Measurements from ENCODE around the gene RNF44.
A peak's percentile ranks its signal among the peaks of the same experiment; 100 is the strongest.
"Not testable (repeated sequence)": the region's sequence is repeated elsewhere in the genome, so short reads cannot be mapped to it uniquely, and the experiment has no call there.

RNF44 gene

GRCh38 chr5:176550937-176551336 is 13.7 kb upstream of the RNF44 start:
- DNase-seq: not testable (repeated sequence)

DNA sequence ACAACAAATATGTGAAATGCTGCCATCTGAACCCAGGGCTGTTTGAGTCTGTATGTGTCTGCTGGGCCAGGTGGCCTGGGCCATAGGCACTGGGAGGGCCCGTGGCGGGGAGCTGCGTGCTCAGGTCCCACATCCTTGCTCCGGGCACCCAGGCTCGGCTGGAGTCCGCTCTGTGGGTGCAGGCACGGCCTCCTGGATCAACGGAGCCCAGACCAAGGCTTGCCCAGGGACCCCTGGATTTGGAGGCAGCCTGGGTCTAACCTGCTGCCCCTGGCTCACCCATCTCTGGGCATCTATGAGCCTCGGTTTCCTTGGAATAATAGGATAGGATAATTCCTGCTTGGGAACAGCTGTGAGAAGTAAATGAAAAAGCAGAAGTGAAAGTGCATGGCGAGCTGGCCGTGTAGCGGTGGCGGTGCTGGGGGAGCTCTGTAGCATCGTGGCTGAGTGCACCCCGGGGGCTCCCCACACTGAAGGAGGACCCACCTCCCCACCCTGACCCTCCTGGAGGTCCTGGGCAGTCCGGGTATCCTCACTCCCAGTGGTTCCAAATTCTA is 13.2 kb upstream of the RNF44 start:
- DNase-seq: no peak

- no peak for DNase-seq
Measured at GRCh38 chr5:176549871-176550270, 12.7 kb upstream of the RNF44 start.

DNA sequence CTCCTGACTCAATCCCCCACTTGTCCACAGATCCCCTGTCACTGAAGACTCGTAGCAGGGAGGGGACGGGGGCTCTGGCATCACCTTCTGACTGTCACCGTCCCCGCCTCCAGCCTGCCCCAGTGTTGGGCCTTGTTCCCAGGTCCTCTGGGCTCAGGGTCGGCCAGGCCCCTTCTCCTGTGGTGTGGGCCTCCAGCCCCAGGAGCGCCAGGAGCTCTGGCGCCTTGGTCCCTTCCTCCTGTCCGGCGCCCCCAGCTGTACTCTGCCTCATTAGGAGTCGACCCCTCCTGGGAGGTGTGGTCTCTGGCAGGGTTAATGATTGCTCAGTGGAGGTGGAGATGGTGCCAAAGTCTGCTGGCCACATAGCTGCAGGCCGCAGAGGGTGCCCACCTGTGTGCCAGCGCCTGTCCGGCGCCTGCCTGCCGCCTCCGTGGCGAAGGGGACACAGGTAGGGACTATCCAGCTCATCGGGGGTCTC is 11.8 kb upstream of the RNF44 start, which contains the start of gene CDHR2:
CDHR2 (plus strand) TSS at position 376 of the 478 bp plus-strand sequence. CDS start 16,011 bp downstream, outside the sequence.
- DNase-seq: no peak

- DNase-seq: no peak
Measured at GRCh38 chr5:176547802-176548201, 10.6 kb upstream of the RNF44 start.

DNA sequence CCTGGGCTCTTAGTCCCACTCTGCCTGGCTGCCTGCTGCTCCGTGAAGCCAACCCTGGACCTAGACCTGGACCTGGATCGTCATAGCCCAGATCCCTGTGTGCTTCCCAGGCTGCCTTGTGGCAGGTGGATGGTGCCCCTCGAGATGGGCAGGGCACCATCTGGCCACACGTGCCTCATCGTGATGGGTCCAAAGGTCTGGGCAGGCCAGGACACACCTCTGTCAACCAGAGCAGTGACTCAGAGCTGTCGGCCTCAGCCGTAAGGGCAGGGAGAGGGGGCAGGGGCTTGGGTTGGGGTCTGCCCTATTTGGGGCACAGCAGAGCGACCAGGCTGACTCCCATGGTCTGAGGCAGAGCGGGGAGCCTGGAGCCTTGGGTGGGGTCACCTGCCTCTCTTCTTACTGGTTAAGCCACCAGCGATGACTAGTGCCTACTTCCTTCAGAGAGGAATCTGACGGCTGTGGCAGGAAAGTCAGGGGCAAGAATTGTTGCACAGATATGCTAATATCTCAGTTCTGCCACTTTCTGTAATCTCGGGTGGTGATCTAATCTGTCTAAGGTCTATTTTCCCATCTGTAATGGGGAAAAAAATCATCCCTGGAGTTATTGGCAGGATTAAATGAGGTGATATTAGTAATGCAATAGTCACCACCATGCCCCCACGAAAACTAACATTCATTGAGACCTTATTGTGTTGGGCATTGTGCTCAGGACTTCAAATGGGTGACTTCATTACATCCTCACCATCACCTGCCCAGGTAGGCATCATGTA is 8.7 kb upstream of the RNF44 start:
- DNase-seq: no peak

GRCh38 chr5:176545388-176545736 is 8.2 kb upstream of the RNF44 start:
- no peak for DNase-seq

GRCh38 chr5:176543428-176544182 is 6.4 kb upstream of the RNF44 start:
- peak; percentile 67 for DNase-seq

DNA sequence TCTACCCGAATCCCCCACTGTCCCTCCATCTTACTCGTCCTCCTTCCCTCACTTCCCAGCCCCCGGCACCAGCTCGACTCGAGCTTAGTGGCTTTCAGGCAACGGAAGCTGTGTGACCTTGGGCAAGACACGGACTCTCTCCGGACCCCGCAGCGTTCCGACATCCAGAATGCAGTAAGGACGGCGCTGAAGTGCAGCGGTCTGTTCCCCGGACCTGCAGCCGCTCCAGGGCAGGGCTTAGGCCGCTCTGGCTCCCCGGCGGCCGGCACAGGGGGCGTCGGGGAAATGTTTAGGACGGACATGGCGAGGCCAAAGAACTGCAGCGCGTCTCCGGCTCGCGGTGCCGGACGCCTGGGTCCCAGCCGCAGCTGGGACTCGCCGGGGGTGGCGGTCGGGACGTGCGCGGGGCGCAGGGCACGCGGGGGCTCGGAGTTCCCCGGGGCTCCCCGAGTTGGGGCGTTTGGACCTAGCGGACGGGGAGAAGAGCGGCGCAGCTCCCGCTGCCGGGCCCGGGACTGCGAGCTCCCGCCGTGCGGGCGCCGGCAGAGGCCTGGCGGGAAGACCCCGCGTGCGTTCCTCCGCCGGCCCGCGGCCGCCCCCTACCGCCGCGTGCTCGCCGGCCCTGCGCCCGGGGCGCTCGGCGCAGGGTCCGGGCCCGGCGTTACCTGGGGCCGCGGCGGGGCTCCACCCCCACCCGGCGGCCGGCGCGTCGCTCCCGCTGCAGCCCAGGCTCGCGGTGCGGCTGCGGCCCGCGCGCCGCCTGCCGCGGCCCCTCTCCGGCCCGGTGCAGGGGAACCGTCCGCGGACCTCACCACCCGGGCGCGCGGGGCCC is 5.6 kb upstream of the RNF44 start:
- no peak for DNase-seq

DNA sequence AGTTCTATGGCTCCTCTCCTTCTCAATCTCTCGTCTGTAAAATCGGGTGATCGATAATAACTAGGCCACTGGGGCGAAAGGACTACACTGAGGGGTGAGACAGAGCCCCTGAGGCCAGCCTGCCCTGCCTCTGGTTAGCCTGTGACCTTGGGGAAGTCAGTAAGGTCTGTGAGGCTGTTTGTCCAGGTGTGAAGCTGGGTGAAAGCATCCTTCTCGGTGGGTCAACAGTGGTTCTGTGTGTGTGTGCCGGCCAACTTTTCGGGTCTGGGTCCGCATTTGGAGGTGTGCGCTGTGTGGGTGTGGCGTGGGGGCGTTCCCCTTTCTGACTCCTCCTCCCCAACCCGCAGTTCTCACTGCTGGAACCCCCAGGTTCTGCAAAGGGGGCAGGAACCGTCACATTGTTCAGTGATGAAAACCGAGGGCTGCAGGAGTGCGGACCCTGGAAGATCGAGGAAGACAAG is 5.0 kb upstream of the RNF44 start:
- DNase-seq: peak; percentile 53

- DNase-seq: peak; percentile 75
Measured at GRCh38 chr5:176541338-176542134, 4.3 kb upstream of the RNF44 start.

- peak; percentile 57 for DNase-seq
Measured at GRCh38 chr5:176540956-176541337, 3.7 kb upstream of the RNF44 start.

DNA sequence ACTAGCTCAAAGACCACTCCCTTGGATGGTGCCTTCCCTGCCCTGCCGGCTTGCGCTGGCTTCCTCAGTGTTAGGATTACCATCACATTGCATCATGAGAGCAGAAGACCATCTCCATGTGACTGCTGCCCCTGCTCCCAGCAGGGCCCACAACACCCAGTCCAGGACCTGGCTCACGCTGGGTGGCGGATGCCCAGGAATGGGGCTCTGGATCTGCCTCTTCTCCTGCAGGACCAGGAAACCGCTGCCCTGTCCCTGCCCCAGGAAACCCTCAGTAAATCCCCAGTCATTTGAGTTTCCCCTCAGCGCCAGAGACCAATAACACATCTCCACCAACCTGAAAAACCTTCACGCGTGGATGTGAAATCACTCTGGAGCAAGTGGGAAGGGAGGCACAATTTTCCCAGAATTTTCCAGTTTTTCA is 3.3 kb upstream of the RNF44 start:
- no peak for DNase-seq

- DNase-seq: no peak
Measured at GRCh38 chr5:176538989-176539384, 1.8 kb upstream of the RNF44 start.

- no peak for DNase-seq
Measured at GRCh38 chr5:176538230-176538988, 1.2 kb upstream of the RNF44 start.

GRCh38 chr5:176537554-176538229 is 490 bp upstream of the RNF44 start:
- peak; percentile 96 for DNase-seq

GRCh38 chr5:176536132-176536901 is 885 bp downstream of the RNF44 start:
- peak; percentile 90 for DNase-seq

GRCh38 chr5:176535664-176536131 is 1.5 kb downstream of the RNF44 start:
- no peak for DNase-seq

DNA sequence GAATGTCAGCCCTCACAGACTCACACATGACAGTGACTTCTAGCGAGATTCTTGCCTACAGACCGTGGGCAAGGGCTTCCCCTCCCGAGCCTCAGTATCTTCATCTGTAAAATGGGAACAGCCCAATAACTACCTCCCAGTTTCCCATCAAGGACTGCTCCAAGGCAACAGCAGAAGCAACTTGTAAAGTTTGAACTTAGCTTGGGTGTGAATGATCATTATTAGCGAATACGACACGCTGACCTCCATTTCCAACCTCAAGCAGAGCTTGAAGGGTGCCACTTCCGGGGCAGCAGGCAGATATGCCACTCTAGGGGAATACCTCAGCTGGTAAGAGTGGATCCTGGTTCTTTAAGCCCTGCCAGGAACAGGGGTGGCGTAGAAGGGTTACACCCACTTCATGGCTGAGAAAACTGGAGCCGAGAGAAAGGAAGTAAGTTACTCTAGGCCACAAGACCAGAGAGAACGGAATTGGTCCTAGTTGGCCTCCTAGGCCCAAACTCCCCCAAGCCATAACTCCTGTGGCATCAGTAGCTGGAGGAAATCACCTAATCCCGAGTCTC is 2.0 kb downstream of the RNF44 start:
- no peak for DNase-seq
